ENCODE data around the gene CCL22.

The CCL22 gene

DNA sequence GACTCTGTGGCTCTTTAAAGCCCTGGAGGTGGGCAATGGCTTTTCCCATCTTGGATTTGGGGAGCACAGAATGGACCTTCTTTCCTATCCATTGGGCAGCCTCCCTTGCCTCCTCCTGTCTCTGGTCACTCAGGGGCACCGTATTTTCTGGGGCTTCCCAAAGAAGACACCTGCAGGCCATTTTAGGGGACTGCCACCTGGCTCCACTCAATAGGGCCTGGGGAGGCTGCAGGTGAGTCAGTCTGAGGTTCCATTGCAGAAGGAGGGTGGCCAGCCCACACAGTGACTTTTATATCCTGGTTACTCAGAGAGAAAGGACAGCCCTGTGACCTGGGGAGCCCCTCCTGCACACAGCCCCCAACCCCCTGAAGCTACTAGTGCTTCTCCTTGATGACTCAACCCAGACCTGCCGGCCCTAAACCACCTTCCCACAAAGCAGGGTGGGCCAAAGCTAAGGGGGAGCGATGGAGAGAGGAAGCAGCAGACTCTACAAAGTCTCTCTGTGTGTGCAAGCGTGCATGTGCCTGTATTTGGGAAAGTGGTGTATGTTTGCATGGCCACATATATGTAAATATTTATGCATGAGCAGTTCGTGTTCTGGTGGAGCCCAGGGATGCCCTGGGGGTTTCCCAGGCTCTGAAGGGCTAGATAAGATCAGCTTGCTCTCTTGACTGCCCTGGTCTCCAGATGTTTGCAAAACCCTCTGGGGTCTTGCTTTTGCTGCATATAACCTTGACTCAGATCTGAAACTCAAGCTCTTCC is 18.7 kb downstream of the CCL22 start:
- DNase-seq, result peak; percentile 75

DNA sequence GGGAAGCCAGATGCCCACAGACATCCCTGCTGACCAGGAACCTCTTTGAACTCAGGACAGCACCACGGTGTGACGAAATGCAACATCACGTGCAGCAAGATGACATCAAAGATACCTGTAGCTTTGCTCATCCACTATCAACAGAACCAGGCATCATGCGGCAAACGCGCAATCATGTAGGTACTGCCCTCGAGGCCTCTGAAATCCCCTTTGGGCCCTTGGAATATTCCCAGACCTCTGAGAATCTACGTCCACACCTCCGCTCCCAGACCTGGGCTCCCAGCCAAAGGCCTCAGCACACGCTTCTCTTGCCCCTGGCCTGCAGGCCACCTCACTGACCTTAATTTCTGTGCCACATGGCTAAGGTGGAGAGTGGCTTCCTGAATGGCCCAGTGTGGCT is 21.0 kb downstream of the CCL22 start:
- peak; percentile 18 for DNase-seq

DNA sequence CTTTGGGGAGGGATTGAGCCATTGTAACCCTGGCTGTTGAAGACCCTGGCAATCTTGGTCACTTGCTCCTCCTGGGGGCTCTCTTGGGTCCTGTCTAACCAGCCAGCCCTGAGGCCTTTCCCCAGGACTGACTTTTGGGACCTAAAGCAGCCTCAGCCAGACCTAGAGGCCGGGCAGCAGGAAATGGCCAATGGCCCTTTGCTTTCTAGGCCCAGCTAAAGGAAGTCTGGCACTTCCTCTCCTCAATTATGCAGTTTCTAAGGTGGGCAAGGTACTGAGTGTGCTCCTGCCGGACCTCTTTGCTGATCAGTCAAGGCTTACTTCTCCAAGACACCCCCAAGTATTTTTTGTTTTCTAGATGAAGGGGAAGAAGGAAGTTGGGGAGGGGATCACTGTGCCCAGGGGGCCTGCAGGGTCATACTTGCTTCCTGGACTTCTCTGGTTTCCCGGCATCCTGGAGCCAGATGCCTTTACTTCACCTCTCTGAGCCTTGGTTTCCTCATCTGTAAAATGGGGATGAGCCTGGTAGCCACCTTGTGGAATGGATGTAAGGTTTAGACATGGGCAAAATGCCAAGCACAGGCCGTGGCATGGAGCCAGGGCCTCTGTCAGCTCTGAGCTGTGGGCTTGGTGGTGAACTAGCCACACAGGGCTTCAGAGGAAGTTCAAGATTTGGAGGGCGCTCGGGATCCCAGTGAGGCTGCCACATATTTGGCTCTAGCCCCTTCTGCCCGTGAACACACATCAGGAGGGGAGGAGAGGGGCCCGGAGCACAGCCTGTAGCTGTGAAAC is 22.3 kb downstream of the CCL22 start:
- peak; percentile 17 for DNase-seq

DNA sequence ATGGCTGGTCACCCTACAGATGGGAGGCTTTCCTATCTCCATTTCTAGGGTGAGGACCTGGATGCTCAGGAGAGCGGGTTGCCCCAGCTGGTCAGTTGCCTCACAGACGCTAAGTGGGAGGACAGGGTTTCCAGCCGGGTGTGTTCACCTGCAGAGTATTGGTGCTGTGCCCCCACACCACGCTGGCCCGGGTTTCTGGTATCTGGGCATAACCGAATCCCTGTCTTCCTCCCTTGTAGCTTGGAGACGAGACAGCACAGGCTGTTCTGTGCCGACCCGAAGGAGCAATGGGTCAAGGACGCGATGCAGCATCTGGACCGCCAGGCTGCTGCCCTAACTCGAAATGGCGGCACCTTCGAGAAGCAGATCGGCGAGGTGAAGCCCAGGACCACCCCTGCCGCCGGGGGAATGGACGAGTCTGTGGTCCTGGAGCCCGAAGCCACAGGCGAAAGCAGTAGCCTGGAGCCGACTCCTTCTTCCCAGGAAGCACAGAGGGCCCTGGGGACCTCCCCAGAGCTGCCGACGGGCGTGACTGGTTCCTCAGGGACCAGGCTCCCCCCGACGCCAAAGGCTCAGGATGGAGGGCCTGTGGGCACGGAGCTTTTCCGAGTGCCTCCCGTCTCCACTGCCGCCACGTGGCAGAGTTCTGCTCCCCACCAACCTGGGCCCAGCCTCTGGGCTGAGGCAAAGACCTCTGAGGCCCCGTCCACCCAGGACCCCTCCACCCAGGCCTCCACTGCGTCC is 23.4 kb downstream of the CCL22 start:
- no peak for DNase-seq

DNA sequence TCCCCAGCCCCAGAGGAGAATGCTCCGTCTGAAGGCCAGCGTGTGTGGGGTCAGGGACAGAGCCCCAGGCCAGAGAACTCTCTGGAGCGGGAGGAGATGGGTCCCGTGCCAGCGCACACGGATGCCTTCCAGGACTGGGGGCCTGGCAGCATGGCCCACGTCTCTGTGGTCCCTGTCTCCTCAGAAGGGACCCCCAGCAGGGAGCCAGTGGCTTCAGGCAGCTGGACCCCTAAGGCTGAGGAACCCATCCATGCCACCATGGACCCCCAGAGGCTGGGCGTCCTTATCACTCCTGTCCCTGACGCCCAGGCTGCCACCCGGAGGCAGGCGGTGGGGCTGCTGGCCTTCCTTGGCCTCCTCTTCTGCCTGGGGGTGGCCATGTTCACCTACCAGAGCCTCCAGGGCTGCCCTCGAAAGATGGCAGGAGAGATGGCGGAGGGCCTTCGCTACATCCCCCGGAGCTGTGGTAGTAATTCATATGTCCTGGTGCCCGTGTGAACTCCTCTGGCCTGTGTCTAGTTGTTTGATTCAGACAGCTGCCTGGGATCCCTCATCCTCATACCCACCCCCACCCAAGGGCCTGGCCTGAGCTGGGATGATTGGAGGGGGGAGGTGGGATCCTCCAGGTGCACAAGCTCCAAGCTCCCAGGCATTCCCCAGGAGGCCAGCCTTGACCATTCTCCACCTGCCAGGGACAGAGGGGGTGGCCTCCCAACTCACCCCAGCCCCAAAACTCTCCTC is 24.1 kb downstream of the CCL22 start:
- DNase-seq, result no peak

DNA sequence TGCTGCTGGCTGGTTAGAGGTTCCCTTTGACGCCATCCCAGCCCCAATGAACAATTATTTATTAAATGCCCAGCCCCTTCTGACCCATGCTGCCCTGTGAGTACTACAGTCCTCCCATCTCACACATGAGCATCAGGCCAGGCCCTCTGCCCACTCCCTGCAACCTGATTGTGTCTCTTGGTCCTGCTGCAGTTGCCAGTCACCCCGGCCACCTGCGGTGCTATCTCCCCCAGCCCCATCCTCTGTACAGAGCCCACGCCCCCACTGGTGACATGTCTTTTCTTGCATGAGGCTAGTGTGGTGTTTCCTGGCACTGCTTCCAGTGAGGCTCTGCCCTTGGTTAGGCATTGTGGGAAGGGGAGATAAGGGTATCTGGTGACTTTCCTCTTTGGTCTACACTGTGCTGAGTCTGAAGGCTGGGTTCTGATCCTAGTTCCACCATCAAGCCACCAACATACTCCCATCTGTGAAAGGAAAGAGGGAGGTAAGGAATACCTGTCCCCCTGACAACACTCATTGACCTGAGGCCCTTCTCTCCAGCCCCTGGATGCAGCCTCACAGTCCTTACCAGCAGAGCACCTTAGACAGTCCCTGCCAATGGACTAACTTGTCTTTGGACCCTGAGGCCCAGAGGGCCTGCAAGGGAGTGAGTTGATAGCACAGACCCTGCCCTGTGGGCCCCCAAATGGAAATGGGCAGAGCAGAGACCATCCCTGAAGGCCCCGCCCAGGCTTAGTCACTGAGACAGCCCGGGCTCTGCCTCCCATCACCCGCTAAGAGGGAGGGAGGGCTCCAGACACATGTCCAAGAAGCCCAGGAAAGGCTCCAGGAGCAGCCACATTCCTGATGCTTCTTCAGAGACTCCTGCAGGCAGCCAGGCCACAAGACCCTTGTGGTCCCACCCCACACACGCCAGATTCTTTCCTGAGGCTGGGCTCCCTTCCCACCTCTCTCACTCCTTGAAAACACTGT is 25.0 kb downstream of the CCL22 start:
- DNase-seq, result no peak

DNA sequence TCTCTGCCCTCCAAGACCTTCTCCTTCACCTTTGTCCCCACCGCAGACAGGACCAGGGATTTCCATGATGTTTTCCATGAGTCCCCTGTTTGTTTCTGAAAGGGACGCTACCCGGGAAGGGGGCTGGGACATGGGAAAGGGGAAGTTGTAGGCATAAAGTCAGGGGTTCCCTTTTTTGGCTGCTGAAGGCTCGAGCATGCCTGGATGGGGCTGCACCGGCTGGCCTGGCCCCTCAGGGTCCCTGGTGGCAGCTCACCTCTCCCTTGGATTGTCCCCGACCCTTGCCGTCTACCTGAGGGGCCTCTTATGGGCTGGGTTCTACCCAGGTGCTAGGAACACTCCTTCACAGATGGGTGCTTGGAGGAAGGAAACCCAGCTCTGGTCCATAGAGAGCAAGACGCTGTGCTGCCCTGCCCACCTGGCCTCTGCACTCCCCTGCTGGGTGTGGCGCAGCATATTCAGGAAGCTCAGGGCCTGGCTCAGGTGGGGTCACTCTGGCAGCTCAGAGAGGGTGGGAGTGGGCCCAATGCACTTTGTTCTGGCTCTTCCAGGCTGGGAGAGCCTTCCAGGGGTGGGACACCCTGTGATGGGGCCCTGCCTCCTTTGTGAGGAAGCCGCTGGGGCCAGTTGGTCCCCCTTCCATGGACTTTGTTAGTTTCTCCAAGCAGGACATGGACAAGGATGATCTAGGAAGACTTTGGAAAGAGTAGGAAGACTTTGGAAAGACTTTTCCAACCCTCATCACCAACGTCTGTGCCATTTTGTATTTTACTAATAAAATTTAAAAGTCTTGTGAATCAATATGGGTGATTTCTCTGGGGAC is 25.9 kb downstream of the CCL22 start:
- no peak for DNase-seq

DNA sequence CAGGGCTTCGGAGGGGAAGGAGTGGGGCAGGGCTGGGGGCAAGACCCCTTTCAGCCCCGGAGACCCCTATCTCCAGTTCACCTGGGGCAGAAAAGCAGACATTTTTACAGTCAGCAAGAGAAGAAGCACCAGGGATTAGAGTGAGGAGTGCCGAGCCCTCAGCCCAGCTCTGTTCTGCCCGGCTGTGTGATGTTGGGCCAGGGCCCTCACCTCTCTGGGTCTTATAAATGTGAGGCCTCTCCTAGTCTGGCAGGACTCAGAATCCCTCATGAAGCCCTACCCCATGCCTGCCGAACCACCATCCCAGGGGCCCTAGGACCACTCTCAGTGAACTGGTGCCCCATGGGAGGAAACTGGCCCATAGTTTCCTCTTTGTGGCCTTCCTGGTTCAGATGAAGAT is 26.5 kb downstream of the CCL22 start:
- DNase-seq, result no peak

DNA sequence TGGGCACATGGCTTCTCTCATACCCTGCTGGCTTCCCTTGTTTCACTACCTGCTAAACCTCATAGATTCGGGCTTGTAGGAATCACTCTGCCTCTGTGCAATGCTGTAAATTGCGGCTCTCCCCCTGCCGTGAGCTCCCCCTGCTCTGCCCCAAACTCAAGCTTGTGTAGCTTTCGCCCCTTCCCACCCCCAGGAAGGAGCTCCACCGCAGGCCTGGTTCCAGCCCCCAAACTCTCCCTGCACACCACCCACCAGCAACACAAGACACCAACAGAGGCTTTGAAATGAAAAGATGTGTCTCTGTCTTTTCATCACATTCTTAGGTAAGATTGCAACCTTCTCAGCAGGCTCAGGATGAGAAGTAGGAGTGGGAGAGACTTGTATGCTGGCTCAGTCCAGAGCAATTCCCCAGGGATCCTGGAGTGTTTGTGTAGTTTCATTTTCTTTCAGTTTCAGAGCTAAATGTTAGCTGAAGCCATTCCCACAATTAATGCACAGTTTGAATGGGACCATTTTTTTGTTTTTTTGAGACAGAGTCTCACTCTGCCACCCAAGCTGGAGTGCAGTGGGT is 27.9 kb downstream of the CCL22 start:
- no peak for DNase-seq

DNA sequence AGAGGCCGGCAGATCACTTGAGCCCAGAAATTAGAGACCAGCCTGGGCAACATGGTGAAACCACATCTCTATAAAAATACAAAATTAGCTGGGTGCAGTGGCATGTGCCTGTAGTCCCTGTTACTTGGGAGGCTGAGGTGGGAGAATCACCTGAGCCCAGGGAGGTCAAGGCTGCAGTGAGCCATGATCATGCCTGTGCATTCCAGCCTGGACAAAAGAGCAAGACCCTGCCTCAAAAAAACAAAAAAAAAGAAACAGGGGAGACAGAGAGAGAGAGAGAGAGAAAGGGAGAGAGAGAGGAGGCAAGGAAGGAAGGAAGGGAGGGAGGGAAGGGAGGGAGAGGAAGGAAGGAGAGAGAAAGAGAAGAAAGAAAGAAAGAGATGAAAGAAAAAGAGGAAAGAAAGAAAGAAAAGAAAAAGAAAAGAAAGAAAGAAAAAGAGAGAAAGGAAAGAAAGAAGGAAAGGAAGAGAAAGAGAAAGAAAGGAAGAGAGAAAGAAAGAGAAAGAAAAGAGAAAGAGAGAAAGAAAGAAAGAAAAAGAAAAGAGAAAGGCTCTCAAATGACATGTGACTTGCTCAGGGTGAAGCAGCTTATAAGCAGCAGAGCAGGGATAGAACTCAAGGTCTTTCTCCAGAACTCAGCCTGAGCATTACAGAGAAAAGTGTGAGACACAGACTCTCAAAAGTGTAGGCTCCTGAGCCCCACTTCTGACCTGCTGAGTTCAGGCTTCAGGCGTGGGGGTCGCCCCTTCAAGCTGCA is 29.2 kb downstream of the CCL22 start:
- no peak for DNase-seq

DNA sequence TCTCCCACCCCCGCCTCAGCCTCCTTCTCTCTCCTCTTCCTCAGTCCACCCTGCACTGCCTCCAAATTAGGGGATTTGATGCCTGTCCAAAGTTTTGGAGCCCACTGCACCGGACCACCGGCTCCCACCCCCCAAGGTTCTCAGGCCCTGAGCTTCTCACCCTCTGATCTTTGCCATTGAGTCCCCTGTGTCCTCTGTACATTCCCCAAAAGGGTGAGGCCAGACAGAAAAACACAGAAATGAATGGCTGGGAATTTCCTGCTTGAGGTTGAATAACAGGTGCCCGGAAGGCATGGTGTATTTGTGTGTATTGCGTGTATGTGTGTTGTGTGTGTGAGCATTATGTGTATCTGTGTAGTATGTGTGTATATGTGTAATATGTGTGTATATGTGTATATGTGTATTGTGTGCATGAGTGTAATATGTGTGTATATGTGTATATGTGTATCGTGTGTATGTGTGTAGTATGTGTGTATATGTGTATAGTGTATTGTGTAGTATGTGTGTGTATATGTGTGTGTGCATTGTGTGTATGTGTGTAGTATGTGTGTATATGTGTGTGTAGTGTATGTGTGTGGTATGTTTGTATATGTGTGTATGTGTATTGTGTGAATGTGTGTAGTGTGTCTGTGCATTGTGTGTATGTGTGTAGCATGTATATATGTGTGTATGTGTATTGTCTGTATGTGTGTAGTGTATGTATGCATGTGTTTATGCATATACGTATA is 29.9 kb downstream of the CCL22 start:
- no peak for DNase-seq

DNA sequence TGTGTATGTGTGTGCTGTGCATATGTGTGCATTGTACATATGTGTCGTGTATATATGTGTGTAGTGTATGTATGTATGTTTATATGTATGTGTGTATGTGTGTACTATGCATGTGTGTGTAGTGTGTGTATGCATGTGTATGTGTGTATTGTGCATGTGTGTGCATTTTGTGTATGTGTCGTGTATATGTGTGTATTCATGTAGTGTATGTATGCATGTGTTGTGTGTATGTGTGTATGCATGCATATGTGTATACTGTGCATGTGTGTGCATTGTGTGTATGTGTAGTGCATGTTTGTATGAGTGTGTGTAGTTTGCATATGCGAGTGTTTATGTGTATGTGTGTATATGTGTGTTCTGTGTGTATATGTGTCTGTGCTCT is 30.5 kb downstream of the CCL22 start:
- no peak for DNase-seq

DNA sequence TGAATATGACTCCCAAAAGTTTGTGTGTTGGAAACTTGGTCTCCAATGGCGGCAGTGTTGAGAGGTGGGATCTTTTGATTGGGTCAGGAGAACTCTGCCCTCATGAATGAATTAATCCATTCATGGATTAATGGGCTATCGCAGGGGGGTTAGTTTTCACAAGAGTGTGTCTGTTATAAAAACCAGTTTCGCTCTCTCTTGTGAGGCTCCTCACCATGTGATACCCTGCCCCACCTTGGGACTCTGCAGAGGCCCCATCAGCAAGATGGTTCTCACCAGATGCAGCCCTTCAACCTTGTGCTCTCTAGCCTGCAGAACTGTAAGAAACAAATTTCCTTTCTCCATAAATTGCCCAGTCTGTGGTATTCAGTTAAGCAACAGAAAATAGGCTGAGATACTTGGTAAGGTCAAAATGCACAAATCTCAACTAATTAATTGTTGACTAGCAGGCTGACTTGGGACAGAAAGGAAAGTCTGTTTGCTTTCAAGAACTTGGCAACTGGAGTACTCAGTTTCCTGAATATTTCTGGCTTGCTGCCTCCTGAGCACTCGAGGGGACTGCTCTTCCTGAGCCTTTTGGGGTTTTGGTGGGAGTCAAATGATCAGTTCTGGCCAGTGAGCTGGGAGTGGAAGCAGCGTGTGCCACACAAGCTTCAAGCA is 32.2 kb downstream of the CCL22 start:
- DNase-seq, result no peak

DNA sequence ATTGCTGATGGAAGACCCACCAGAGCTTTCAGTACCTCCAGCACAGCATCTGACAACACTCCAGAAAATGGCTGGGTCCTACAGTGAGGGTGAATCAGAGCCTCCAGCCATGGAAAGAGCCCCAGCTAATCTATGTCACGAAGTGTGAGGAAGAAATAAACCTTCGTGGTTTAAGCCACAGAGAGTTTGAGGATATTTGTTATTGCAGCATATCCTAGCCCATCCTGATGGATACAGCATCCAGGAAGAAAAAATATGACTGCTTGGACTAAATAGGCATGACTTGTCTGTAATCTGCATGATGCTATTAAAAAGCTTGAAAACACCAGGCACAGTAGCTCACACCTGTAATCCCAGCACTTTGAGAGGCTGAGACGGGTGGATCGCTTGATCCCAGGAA is 32.7 kb downstream of the CCL22 start:
- no peak for DNase-seq

DNA sequence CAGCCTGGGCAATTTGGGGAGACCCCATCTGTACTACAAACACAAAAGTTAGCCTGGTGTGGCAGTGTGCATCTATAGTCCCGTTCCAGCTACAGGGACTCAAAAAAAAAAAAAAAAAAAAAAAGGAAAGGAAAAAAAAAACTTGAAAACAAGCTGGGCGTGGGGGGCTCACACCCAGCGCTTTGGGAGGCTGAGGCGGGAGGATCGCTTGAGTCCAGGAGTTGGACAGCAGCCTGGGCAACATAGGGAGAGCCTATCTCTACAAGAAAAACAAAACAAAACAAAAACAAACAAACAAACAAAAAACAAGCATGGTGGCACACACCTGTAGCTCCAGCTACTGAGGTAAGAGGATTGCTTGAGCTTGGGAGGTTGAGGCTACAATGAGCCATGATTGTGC is 33.1 kb downstream of the CCL22 start:
- no peak for DNase-seq

DNA sequence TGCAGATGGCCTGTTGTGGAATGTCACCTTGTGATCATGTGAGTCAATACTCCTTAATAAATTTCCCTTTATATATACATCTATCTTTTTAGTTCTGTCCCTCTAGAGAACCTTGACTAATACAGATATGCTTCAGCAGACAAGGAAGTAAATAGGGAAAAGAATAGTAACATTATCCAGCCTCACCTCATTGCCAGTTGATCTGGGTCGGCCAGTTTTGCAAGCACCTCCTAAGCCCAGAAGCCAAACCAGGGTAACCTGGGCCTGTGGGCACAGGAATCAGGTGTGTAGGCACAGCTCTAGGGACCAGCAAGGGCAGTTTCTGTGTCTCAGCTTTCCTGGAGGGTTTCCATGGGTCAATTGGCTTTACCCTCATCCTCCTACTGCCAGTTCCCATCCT is 34.1 kb downstream of the CCL22 start:
- DNase-seq, result peak; percentile 58

DNA sequence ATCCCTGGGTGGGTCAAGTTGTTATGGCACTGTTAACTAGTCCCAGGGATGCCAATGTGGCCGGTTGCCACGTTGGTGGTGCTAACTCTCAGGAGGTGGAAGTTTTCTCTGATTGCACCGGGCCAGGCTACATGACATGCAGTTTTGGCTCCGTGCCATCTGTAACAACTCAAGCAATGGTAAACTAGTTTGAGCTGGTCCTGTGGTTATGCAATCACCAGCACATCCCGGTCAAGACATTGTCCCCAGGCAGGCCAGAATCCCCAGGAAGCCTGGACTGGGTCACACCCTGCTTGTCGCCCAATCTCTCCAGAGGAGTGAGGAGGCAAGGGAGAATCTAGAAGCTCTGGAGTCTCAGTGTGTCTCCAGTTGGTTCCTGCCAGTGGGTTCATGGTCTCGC is 35.9 kb downstream of the CCL22 start:
- peak; percentile 42 for DNase-seq

DNA sequence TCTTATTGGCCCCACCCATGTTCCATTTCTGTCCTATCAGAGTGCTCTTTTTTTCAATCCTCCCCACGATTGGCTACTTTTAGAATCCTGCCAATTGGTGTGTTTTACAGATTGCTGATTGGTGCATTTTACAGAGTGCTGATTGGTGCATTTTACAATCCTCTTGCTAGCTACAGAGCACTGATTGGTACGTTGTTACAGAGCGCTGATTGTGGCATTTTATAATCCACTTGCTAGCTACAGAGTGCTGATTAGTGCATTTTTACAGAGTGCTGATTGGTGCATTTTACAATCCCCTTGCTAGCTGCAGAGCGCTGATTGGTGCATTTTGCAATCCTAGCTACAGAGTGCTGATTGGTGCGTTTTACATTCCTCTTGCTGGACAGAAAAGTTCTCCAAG is 36.4 kb downstream of the CCL22 start:
- DNase-seq, result no peak

DNA sequence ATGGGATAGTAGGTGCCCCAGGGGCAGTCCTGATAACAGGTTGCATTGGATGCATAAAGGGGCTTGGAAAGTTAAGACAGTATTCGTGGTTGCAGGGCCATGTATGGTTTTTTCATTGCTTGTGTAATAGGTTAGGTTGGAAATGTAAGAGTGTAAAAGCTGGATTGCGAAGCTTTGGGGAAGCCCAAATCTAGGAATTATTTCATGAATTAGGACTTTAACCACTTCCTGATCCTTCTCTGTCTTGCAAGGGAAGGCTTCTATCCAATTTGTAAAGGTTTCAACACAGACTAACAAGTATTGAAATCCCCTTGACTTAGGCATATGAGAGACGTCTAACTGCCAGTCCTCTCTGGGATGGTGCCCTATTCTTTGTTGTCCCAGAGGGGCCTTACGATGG is 38.2 kb downstream of the CCL22 start:
- no peak for DNase-seq

All from DMS53 (cell line).